GM19452 (cell line): ENCODE measurements around the gene TEX14.
A peak's percentile ranks its signal among the peaks of the same experiment; 100 is the strongest.
"Not testable (repeated sequence)": the region's sequence is repeated elsewhere in the genome, so short reads cannot be mapped to it uniquely, and the experiment has no call there.

ENCODE experiments used
- ATAC-seq: cut with Tn5 transposase; IDR thresholded peaks from one replicate; pipeline ENCODE4 v1.9.1; 2021; ENCODE audit not compliant: unreplicated experiment

The TEX14 gene

DNA sequence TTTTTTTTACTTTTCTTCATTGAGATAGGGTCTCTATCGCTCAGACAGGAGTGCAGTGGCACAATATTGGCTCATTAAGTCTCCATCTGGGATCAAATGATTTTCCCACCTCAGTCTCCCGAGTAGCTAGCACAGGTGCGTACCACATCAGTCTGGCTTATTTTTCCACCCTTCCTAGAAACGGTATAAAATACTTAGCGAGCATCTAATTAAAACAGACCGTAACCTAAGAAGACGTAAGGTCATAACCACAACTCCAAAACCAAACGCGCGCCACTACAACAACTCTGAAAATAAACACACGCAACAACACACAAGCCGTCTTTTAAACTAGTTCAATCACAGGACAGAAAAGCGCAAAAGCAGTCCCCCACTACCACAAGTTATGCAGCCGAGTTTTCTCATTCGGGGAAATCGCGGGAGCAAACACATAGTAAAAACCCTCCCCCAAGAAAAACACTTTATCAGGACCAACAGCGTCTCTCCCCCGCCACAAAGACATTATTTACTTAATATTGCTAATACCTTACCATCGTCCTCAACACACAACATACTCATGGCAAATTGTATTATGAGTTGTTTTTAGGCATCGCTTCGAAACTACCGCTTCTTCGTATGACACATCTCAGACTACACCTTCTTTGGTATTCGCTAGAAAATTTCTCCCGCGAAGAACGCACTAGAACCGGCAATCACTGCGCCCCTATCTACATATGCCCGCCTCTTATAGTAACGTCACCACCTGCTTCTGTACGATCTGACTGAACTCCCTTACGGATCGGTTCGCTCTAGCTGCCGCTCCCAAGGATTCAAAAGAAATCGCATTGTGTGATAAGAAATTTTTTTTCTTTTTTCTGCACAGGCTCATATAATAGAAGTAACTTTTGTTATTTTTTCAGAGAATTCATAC is 32.8 kb downstream of the TEX14 start:
- ATAC-seq: peak; percentile 79

DNA sequence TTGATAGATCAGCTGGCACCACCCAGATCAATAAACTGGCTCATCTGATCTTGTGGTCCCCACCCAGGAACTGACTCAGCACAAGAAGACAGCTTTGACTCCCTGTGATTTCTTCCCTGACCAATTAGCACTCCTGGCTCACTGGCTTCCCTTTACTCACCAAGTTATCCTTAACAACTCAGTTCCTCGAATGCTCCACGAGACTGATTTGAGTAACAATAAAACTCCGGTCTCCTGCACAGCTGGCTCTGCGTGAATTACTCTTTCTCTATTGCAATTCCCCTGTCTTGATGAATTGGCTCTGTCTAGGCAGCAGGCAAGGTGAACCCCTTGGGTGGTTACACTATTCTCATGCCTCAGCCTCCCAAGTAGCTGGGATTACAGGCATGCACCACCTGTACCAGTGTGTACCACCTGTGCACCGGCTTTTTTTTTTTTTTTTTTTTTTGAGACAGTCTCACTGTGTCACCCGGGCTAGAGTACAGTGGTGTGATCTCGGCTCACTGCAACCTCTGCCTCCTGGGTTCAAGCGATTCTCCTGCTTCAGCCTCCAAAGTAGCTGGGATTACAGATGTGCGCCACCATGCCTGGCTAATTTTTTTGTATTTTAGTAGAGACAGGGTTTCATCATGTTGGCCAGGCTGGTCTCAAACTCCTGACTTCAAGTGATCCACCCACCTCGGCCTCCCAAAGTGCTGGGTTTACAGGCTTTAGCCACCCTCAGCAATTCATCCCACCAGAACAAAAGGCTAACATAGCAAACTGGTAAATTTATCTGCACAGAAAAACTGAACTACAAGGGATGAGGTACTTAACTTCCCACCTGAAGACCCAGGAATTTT is 33.7 kb downstream of the TEX14 start:
- not testable (repeated sequence) for ATAC-seq

DNA sequence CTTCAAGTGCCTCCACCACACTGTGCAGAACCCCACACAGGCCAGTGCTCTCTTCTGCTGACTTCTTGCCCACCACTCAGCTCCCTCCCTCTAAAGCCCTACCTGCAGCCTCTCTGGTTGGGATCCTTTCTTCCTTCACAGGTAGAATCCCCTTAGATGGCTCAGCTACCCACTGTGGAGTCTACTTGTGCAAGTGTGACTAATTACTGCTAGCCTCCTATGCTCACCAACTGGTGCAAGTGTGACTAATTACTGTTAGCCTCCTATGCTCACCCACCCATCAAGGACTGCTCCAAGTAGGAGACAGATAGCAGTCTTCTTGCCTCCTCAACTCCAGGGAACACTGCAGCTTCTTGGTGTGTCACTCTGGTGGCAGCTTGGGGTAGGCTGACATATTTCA is 43.6 kb downstream of the TEX14 start:
- no peak for ATAC-seq

DNA sequence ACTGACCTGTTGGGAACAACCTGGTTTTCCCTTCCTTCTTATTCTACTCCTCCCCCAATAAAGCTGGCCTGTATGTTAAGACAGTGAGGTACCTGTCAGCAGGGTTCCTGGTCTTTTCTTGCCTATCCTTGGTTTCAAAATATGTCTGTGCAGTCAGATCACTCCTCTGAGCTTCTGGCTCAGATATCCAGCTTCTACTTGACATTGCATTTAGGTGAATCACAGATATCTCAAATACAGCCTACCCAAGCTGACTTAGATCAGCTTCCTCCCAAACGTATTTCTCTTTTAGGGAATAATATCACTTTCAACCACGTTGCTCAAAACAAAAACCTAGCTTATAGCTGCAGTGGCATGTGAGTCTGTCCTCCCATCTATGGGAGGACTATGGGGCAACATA is 48.7 kb downstream of the TEX14 start:
- no peak for ATAC-seq

DNA sequence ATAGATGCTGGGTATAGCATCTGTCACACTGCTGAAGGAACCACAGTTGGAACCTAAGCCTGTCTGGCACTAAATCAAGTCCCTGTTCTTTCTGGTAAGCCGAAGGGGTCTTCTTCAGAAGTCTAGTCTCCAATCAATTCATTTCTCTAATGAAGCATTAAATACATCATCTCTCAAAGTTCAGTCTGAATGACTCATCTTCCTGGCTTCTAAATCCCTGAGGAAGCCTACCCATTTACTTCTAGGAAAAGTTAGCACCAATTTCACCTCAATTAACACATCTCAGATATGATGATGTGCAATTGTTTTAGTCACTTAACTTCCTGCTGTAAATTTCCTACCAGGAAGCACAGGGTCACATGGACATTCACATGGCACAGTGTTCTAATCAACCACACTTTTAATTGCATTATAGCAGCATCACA is 49.9 kb downstream of the TEX14 start:
- ATAC-seq: no peak

DNA sequence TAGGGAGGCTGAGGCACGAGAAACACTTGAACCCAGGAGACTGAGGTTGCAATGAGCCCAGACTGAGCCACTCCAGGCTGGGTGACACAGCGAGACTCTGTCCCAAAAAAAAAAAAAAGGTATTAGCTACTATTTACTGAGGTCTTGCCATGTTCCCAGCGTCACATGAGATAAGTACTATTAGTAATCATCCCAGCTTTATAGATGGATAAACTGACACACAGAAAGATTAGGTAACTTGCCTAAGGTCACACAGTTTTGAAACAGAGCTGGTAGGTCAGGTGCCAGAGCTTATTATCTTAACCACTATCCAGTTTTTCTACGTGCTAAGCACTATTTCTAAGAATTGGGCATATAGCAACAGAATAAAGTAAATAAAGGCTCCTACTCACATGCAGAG is 51.6 kb downstream of the TEX14 start:
- ATAC-seq: no peak

DNA sequence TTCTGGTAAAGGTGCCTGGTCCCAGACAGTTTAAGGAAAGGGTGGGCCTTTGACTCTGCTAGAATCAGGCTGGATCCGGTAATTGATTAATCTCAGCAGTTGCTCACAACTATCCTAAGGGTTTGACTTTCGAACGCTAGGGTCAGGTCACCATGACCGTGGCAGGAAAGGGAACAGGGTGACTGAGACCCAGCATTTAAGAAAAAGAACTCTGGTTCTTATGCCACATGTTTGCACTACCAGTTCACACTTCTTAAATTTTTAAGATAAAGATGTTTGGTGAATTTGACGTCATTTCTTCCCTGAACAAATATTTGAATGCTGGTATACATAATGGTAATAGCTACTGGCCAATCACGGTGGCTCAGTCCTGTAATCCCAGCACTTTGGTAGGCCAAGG is 52.2 kb downstream of the TEX14 start:
- ATAC-seq: no peak

DNA sequence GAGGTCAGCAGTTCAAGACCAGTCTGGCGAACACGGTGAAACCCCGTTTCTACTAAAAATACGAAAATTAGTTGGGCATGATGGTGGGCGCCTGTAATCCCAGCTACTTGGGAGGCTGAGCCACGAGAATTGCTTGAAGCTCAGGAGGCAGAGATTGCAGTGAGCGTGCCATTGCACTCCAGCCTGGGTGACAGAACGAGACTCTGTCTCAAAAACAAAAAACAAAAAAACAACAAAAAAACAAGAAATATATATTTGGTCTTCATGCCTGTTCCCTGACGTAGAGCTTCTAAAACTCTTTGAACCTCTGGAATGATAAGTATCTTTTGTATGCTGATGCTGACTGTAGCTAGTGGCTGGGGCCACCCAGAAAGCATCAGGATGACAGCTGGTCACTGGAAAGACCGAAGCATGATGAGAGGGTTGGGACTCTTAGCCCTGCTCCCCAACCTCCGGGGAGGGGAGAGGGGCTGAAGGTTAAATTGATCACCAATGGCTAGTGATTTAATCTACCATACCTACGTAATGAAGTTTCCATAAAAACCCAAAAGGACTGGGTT is 54.8 kb downstream of the TEX14 start:
- ATAC-seq: no peak

DNA sequence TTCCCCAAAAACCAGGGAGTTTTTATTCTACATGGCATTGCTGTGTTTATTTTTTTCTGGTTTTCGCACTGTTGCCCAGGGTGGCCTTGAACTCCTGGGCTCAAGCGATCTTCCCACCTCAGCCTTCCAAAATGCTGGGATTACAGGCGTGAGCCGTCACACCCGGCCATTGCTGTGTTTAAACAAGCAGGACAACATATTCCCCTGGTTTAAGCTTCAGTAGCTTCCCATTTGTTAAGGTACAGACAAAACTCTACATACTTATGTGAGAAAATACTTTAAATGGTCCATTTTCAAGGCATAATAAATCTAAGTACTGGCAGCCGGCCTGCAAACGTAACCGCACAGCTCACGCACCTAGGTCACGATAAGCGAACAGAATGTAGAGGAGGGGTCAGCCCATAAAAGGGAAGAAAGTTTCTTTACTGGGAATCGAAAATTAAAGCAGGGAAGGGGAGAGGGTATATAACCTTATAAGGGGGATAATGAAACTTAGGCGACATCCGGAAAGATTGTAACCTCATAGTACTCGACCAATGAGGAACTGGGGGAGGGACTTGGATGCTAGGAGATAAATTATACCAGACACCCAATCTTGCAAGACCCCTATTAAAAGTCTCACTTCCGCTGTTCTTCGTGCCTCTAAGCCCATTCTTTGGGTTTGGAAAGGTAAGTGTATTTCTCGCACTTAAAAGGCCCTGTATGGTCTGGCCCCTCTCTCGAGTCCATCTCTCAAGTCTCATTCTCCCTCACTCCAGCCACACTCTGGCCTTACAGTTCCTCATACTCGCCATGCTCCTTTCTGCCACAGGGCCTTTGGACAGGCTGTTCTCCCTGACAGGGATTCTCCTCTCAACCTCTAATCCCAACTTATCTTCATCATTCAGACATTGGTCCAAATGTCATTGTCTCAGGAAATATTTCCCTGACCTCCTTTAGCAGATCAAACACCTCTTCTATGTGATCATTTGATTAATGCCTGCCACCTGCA is 59.2 kb downstream of the TEX14 start:
- no peak for ATAC-seq

DNA sequence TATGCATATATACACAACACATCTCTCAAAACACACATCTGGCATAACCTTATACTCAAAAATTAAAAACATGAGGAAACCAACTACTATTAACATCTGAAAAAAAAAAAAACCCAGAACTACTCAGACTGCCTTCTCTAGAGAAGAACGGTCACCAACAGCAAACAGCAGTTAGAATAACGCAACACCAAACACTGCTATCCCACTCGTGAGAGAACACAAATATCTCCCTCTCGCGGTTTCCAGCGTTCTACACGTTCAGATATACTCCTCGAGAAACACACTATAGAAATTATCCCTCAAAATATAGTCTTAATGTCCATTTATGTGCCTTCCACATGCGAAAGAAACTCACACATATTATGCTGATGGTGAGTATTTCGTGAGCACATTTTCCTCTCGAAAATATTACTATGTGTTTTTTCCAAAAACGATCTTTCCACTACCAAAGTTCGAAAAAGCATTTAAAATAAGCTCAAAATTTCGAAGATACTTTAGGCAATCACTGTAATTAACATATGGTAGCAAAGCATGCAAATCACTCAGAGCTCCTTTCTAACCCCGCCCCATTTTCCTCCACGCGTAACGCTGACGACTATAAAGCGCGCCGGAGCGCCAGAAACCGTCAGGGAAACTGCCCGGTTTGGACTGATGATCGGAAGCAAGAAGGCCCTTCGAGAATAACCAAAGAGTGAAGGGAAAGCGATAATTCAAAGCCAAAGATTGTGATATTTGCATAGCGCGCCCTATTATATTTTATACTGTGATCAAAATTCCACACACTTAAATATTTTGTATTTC is 60.1 kb downstream of the TEX14 start:
- ATAC-seq: peak; percentile 81

DNA sequence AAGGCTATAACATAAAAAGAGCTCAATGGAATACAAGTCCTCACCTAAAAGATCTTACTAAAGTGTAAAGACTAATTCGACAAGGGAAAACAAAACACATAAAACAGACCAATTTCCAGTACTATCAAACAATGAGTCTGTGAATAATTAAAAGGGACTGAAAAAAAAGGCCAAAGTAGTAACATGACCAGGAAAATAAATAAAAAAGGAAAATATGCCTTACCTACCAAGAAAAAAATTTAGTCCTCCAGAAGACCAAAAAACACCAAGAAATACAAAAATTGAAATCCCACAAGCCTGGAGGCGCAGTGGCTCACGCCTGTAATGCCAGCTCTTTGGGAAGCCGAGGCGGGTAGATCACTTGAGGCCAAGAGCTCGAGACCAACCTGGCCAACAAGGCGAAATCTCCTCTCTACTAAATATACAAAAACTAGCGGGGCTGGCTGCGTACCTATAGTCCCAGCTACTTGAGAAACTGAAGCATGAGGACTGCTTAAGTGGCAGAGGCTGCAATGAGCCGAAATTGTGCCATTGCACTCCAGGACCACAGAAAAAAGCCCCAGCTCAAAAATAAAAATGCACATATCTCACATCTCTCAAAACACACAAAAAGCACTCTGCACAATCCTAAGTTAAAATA is 60.8 kb downstream of the TEX14 start:
- ATAC-seq: peak; percentile 62

DNA sequence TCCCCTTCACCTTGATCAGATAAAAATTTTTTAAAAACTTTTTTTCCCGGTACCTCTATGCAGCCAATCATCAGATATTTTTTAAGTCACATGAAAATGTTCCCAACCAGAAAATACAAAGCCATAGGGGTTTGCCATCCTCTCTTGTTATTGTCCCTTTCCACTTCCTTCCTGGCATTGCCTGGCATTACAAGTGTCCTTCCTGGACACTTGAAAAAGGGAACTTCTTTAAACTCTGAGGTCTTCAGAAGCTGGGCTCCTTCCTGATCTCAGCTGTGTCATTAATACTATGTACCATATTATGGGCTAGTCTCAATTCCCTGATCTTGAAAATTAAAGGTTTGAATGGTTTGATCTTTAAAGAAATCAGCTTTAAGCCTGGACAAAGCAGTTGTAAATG is 64.9 kb downstream of the TEX14 start:
- no peak for ATAC-seq

DNA sequence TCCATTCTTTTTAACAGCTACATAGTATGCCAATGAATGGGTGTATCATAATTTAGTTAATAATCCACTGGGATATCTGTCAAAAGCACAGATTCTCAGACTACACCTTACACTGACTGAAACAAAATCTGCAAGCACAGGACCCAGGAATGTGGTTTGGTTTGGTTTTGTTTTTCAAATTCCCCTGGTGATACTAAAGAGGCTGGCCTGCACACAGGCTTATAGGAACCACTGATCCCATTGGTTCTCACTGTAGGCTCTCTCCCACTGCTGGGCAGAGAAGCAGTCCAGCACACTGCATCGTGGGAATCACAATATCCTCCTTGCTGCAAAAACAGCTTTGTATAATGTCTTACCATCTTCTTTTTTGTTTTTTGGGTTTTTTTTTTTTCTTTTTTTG is 67.1 kb downstream of the TEX14 start:
- ATAC-seq: no peak

DNA sequence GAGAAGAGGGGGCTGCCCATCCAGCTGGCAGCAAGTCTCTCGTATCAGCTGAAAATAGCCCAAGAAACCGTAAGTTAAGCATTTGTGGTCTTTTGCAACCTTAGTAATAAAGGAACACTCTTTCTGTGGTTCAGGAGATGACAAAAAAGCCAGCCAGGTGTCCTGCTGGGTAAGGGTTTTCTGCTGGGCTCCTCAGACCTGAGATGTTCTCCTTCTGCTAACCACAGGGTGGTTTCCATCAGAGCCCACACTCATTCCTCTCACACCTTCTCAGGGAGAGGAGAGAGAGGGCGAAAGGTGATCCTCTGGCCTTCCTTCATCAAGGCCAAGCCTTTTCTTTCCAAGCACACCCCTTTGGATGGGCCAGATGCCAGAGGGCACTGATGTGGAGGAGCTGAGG is 70.7 kb downstream of the TEX14 start:
- peak; percentile 75 for ATAC-seq

DNA sequence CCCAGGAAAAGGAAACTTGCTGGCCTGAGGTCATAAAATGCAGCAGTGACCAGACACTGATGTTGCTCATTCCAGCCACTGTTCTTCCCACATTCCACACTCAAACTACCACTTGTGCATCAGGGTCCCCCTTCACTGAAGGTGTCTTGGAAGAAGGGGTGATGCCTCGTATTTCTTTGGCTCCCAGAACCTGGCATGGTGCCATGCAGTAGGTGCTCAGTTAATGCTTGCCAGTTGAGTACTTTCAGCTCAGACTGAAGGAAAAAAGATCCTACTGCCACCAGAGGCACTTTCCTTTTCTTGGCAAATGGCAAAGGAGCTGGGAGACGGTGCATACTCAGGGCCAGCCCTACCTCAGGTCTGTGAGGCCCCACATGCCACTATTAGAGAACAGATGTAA is 73.5 kb downstream of the TEX14 start:
- no peak for ATAC-seq

DNA sequence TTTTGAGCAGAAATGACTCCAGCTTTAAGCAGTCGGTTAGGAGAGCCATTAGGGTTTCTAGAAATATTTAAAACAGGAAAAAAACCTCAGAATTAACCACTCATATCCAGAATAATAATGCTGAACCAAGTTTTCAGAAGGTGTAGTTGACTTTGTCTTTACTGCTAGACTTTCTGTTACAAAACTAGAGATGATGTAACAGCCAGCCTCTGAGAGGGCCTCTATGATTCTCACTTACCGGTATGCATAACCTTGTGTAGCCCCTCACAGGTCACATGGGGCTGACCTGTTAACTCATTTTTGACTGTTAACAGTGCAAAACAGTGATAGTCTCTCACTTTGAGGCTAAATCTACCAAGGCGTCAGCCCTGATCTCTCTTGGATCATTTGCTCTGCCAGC is 74.3 kb downstream of the TEX14 start:
- no peak for ATAC-seq

DNA sequence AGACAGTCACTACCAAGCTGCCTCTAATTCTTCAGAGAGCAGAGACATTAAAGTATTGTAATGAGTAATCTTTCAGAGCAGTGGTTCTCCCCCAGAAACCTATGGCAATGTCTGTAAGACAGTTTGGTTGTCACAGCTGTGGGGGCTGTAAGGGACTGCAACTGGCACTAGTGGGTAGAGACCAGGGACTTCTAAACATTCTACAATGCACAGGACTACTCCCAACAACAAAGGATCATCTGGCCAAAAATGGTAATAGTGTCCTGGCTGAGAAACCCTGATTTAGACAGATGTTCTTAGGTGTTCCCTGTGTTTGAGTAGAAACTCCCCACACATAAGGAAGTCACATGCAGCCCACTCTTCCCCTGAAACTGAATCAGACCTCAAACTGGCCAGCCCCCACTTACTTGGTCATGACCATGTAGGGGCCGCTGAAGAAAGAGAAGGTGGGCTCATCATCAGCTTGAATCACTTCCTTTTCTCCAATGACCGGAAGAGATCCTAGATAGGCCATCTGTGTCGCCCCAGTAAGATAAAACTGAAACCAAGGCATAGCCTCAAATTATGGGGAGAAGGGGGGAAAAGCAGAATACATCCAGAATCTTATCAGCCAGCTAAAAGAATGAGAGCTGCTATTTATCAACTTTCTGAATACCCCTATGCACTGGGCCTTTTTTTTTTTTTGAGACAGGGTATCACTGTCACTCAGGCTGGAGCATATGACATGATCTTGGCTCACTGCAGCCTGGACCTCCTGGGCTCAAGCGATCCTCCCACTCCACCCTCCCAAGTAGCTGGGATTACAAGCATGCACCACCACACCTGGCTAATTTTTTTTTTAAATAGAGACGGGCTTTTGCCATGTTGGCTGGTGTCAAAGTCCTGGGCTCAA is 75.8 kb downstream of the TEX14 start:
- ATAC-seq: peak; percentile 64

DNA sequence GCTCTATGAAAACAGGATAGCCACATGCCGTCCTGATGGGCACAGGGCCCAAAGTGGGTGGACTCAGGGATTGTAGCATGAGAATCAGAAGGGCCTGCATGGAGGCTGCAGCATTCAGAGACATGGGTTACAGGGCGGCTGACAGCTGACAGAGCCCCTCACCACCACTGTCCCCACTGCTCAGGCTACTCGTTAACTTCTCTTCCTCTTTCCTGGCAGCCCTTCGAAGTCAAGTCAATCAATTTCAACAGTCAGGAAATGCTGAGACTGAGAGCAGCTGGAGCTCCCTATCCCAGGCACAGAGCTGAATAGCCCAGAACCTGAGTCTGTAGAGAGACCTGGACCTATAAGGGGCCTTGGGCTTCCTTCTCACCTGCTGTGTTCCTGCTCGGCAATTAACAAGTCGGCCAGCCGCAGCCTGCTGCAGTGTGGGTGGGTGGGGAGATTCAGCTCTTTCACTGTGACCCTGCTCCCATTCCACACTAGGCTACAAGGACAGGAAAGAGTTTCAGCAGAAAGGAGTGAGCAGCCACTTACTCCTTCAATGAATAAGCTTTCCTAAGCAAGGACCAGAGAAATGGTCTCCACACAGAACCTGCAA is 76.9 kb downstream of the TEX14 start:
- ATAC-seq: no peak
